ENCODE measurements around the gene CPSF2.
"Not testable (repeated sequence)": the region's sequence is repeated elsewhere in the genome, so short reads cannot be mapped to it uniquely, and the experiment has no call there.

CPSF2 gene

DNA sequence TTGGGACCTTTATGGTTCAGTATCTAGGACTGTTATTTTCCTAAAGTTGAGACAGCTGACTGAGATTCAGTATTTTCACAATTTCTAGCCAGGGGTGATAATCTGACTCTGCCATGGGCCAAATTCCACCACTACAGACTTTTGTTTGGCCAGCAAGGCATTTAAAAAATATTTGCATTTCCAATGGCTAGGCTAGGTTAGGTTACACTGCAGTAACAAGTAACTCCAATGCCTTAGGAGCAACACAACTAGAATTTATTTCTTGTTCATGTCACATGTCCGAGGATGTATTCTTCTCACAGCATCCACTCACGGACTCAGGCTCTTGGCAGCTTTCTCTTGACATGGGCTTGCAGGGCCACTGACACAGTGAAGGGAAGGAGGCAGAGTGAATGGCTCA is 83.0 kb downstream of the CPSF2 start:
- no peak for DNase-seq (ENCODE audit: low read depth)
- TF ChIP-seq CTCF (IDR thresholded peaks at IDR 0.05; ENCODE audit: low read length, missing control alignments), result no peak
- no peak overlapping the region for H3K4me3 ChIP-seq (replicated peaks; ENCODE audit: low read depth, low read length)

DNA sequence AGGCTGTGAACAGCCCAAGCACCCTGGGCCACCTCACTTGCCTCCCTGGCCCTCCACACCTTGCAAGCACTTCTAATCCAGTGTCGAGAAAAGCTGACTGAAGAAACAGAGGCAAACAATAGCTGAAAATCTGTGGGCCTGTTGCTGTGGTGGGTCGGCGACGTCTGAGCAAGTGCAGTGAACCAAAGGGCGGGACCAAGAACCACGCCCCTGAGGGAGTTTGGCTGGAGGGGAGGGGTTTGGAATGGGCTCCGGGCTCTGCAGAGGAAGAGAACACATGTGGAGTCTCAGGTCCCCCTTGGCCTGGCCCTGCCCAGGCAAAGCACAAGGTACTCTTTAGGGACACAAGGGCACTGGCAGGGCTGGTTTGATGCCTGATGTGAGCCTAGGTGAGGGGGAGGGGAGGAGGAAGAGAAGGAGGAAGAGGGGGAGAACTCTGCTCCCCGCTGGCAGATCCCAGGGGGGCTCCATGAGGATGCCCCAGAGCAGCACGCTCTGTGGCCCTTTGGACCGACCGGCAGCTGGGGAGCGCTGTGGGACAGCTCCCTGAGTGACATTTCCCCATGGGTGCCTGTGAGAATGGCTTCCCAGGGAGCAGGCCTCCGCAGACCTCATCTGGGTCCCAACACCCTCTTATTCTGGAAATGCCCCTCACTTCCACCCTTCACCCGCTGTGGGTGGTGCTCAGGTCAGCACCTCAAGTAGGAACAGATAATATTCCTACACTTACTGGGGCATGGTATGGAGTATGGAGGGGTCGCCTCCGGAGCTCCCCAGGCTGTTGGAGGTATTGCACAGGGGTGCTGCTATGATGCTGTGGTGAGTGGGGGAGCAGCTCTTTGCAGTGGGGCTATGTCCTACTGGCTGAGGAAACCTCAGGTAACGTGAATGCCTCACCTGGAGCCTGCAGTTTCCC is 85.5 kb downstream of the CPSF2 start:
- H3K4me3 ChIP-seq (replicated peaks; ENCODE audit: low read depth, low read length), result no peak overlapping the region
- no peak for DNase-seq (ENCODE audit: low read depth)
- TF ChIP-seq CTCF (IDR thresholded peaks at IDR 0.05; ENCODE audit: low read length, missing control alignments), result no peak

DNA sequence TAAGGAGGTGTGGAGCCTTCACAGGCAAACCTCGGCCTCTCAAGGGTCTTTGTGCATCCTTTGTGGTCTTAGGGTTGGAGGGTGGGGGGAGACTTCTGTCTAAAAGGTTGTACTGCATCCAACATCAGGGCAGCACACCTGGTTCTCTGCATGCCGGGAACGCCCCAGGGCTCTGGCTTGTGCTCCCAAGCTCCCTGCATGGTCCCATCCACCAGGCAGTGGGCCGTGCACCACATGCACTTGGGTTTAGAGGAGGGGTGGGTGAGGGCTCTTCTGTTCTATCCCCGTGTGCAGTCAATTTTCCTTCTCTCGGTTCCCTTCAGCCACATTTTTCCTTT is 86.1 kb downstream of the CPSF2 start:
- DNase-seq (ENCODE audit: low read depth), result no peak
- no peak for TF ChIP-seq CTCF (IDR thresholded peaks at IDR 0.05; ENCODE audit: low read length, missing control alignments)
- no peak overlapping the region for H3K4me3 ChIP-seq (replicated peaks; ENCODE audit: low read depth, low read length)

GRCh38 chr14:92209141-92209540 is 87.4 kb downstream of the CPSF2 start:
- no peak for TF ChIP-seq CTCF (IDR thresholded peaks at IDR 0.05; ENCODE audit: low read length, missing control alignments)
- H3K4me3 ChIP-seq (replicated peaks; ENCODE audit: low read depth, low read length), result no peak overlapping the region
- no peak for DNase-seq (ENCODE audit: low read depth)

DNA sequence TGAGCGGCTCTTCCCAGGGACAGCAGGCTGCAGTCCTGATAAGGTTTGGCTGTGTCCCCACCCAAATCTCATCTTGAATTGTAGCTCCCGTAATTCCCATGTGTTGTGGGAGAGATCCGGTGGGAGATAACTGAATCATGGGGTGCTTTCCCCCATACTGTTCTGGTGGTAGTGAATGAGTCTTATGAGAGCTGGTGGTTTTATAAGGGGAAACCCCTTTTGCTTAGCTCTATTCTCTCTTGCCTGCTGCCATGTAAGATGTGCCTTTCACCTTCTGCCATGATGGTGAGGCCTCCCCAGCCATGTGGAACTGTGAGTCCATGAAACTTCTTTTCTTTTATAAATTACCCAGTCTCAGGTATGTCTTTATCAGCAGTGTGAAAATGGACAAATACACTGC is 91.4 kb downstream of the CPSF2 start:
- DNase-seq (ENCODE audit: low read depth); H3K4me3 ChIP-seq (replicated peaks; ENCODE audit: low read depth, low read length): not testable (repeated sequence)

DNA sequence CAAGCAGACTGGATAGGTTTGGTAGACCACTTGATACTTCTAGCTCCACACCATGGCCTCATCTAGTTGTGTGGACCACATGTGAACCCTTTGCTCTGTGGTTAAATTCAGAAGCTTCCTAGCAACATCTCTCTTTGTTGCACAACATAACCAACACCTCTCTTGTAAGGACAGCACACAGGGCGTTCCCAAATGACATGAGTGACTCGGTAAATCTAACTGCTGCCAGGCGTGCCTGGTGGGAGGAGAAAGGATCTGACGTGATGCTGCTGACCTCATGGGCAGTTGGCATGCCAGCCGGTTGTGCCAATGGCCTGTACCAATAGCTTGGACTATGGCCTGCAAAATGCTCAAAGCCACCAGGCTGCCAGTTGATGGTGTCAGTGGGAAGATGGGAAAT is 93.8 kb downstream of the CPSF2 start:
- TF ChIP-seq CTCF (IDR thresholded peaks at IDR 0.05; ENCODE audit: low read length, missing control alignments), result no peak
- DNase-seq (ENCODE audit: low read depth), result no peak

GRCh38 chr14:92217936-92218335 is 96.2 kb downstream of the CPSF2 start:
- TF ChIP-seq CTCF (IDR thresholded peaks at IDR 0.05; ENCODE audit: low read length, missing control alignments), result no peak
- no peak for DNase-seq (ENCODE audit: low read depth)
- H3K4me3 ChIP-seq (replicated peaks; ENCODE audit: low read depth, low read length), result no peak overlapping the region

More for the DNA sequence above, 93.8 kb downstream of the CPSF2 start:
- no peak overlapping the region for H3K4me3 ChIP-seq (replicated peaks; ENCODE audit: low read depth, low read length)
